ENCODE measurements around the gene DNAJC28.
"Not testable (repeated sequence)": the region's sequence is repeated elsewhere in the genome, so short reads cannot be mapped to it uniquely, and the experiment has no call there.

DNAJC28 gene, protein sequence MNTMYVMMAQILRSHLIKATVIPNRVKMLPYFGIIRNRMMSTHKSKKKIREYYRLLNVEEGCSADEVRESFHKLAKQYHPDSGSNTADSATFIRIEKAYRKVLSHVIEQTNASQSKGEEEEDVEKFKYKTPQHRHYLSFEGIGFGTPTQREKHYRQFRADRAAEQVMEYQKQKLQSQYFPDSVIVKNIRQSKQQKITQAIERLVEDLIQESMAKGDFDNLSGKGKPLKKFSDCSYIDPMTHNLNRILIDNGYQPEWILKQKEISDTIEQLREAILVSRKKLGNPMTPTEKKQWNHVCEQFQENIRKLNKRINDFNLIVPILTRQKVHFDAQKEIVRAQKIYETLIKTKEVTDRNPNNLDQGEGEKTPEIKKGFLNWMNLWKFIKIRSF

DNA sequence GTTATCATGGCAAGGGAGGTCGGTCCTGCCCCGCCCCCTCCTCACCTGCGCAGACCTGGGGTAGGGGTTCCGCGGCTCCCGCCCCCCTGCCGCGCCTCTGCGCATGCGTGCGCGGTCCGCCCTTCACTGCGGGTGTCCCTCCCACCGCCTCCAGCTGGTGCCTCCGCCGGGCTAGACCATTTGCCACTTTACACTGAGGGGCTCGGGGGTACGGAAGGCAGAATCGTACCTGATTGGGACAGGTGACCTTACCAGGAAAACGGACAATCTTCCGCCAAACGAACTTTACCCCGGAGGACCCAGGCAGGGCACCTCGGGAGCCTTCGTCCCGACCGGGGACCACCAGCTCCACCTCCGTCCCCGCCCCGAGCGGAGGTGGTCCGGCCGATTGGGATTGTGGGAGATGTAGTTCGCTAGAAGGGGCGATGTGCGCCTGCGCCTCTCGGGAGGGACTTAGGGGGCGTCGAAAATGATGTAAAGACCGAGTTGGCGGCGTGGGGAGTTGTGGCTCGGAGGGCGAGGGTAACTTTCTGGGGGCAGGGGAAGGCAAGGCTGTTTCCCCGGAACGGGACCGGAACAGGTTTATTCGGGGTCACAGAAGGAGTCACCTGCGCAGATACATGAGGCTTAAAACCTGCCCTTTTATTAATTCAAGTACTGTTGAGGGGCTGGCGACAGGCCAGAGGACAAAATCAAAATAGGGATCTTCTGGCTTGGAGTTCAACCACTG, at the start of gene DNAJC28:
DNAJC28 (minus strand) TSS at position 344 of the 730 bp plus-strand sequence. CDS start 2,323 bp downstream, outside the sequence.
- DNase-seq: peak; percentile 95

DNA sequence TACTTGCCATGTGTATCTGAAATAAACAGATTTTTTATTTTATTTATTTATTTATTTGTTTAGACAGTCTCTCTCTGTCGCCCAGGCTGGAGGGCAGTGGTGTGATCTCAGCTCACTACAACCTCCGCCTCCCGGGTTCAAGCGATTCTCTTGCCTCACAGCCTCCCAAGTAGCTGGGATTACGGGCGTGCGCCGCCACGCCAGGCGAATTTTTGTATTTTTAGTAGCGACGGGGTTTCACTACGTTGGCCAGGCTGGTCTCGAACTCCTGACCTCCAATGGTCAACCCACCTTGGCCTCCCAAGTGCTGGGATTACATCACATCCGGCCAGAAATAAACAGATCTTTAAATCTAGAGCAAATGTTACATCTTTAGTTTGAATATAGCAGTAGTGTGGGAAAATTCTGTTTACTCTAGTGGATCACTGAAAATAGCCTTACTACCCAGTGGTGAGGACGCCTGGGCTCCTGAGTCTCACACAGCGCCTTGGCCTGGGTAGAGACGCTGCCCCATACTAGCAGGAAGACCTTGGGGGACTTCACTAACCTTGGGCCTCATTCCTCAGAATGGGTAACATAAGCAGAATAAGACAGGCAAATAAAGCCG, 49.7 kb upstream of the DNAJC28 start:
- no peak for DNase-seq

DNA sequence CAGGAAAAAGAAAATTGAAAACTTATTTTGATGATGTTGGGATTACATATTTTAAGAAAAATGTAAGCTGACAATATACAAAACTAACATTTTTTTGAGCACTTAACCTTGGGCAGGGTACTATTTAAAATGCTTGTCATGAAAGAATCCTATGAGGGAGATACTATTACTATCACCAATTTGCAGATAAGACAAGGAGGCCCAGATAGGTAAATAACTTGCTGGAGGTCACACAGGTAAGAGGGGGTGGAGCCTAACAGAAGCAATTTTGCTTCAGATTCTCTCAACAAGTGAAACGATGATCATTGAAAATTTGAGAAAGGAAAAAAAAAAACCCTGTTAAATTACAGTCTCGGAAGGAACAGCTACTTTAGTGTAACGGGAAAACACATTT, 49.2 kb upstream of the DNAJC28 start:
- DNase-seq: no peak

GRCh38 chr21:33539616-33540015, 48.1 kb upstream of the DNAJC28 start:
- no peak for DNase-seq

GRCh38 chr21:33537212-33537611, 45.7 kb upstream of the DNAJC28 start:
- DNase-seq: no peak

DNA sequence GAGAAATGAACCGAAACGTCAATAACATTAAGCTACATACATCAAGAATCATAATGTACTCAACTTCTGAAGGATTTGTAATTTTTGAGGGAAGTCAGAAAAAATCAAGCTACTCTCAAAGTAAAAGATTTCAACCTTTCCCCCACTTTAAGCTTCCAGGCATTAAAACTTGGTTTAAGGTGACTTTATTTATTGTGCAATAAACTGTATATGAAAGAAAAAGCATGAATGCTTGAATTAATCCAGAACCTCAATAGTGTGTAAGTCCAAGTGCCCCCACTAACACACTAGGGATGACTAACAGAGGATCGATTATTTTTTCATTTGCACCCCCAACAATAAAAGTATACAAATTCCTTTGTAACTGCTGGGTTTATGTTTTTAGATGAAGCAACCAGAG, 39.5 kb upstream of the DNAJC28 start:
- no peak for DNase-seq

- no peak for DNase-seq
Observed at GRCh38 chr21:33522953-33523349, 31.4 kb upstream of the DNAJC28 start.

DNA sequence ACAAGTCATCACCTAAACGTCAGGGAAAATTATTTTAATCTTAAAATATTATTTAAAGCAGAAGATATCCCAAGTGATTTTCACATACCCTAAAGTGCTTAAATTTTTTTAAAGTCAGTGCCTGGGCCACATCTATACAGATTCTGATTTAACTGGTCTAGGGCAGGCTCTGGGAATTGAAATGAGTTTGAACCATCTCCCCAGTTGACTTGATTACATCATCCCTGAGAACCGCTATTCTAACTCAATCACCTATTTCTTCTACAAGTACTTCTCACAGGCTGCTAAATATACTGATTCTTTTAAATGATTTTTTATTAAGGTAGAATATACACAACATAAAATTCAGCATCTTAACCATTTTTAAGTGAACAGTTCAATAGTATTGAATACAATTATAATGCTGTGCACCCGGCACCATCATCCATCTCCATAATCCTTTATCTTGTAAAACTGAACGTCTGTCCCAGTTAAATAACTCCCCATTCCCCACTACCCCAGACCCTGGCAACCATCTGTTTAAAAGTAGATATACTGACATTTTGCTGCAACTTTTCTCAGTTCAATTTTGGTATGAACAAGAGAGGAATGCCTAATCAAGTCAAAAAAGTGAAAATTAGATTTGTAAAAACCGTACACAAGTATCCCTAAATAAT, 30.9 kb upstream of the DNAJC28 start:
- no peak for DNase-seq

DNA sequence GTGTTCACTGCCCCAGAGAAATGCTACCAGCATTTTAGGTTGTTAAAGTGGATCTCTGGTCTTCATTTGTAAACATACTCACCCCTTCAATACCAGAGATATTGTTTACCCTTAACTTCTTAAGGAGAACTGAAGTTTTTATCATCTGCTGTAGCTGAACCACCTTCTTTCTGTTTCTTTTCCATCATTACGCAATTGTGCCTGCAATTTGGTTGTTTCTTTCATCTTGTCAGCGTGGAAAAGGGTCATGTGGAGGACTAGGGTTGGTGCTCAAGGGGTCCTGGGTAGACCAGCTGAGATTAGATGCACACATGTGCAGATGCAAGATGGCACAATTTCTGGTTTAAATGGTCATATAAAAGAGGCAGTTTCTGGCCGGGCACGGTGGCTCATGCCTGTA, 27.4 kb upstream of the DNAJC28 start:
- DNase-seq: no peak

GRCh38 chr21:33514229-33514628, 22.7 kb upstream of the DNAJC28 start:
- no peak for DNase-seq

- no peak for DNase-seq
Observed at GRCh38 chr21:33512481-33512880, 21.0 kb upstream of the DNAJC28 start.

GRCh38 chr21:33511639-33512038, 20.1 kb upstream of the DNAJC28 start:
- no peak for DNase-seq

DNA sequence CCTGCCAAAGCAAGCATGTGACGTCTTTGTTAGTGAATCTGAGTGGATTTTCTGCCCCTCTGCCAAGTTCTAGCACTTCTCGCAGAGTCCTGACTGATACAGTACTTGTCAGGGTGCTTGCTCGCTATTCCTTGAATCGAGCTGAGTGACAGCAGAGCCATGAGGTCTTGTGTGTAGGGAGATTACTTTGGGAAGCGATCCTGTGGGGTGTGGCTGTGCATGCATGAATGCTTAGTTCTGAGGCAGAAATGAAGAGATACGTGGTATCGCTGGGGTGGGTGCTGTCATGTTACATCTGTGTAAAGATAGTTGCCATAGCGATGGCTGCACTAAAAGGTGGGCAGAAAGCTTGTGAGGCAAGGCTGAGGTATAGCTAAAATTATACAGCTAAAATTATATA, 19.3 kb upstream of the DNAJC28 start:
- no peak for DNase-seq

- DNase-seq: not testable (repeated sequence)
Observed at GRCh38 chr21:33507003-33507402, 15.5 kb upstream of the DNAJC28 start.

GRCh38 chr21:33505833-33506232, 14.3 kb upstream of the DNAJC28 start:
- no peak for DNase-seq

DNA sequence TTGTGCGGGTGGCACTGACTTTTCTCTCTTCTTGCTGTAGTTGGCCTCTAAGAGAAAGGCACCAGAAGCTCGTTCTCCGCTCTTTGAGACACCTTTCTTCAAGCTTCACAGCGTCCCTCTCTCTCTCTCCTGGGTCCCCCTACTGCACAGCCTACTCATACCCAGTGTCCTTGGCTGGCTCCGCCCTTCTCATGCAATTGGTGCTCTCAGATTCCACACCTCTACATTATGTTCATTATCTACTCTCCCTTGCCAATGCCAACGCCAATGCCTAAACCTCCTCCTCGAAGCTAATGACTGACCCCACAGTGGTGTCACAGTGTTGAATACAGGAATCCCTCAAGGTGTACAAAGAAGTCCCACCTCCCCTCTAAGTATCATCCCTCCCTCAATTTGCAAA, 4.8 kb upstream of the DNAJC28 start:
- DNase-seq: no peak

- no peak for DNase-seq
Observed at GRCh38 chr21:33495743-33496142, 4.2 kb upstream of the DNAJC28 start.

DNA sequence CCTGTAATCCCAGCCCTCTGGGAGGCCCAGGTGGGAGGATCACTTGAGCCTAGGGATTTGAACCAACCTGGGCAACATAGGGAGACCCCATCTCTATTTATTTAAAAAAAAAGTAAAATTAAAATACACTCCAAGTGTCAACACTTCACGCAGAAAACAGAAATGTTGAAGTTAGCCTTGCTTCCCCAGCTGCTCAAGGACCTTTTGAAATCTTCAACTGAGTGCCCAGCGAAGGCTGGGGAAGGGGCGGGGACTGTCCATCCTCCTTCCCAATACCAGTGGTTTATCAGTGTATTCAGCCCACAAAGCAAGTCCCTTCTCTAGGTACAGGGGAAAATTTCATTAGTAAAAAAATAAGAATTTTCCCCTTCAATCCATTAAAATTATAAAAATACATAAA, 2.2 kb upstream of the DNAJC28 start:
- DNase-seq: no peak

DNA sequence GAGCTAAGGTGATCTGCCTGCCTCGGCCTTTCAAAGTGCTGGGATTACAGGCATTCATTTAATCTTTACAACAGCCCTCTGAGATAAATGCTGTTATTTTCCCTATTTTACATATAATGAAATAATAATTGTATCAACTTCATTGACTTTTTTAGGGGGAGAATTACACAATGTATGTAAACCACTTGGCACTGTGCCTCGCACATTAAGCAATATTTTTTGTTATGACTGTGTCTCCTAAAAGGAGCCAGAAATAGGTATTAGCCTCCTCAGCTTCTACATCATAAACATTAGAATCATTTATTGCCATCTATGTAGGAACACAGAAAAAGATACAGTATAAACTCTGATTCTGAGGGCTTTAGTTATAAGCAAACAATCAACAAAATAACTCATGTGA, 1.1 kb upstream of the DNAJC28 start:
- no peak for DNase-seq

DNA sequence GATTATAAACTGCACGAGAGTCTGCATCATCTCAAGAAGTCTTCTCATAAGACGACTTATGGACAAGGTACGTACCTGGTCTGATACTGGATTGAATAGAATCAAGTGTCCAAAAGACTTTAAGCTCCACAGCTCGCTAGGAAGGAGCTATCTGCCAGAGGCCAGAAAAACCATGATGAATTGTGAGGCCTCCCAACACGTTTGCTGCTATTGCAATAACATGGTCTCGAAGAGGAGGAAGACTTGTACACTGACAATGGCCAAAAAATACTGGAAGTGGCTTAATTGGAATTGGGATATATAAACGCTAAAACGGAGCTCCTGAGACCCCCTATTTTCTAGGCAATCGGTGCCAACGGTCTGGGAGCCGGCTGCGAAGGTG, 534 bp downstream of the DNAJC28 start:
- no peak for DNase-seq

- no peak for DNase-seq
Observed at GRCh38 chr21:33488936-33489335, 2.6 kb downstream of the DNAJC28 start.

DNA sequence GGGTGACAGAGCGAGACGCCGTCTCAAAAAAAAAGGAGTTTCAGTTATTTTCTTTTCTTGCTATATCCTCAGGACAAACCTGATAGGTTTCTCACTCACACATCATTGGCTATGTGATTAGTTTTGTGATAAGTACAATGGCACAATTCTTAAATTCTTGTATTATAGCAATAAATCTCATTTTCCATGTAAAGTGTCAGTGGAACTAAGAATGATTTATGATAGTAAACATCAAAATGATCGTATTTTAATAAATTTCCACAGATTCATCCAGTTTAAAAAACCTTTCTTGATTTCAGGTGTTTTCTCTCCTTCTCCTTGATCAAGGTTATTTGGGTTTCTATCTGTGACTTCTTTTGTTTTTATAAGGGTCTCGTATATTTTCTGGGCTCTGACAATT, 3.5 kb downstream of the DNAJC28 start:
- DNase-seq: no peak

GRCh38 chr21:33481314-33481943, 10.1 kb downstream of the DNAJC28 start:
- no peak for DNase-seq

Measured in CD4-positive, alpha-beta T cell treated with Interleukin-6 for 4 hours (primary cell).